Colonic mucosa (tissue), 4 donors: ENCODE measurements around the gene RELT. TPM values are rescaled to one million over a fixed set of nuclear protein-coding genes. Genes with fewer than 3 reads are reported as not detected.

ENCODE experiments used
- DNase-seq: peaks from one replicate; pipeline ENCODE4 v3.0.0-alpha.2; 2020
- H3K27ac ChIP-seq: fragments of 200-600 bp; one replicate; pipeline ENCODE4 v1.8.0; 2021
- H3K27me3 ChIP-seq: fragments of 200-600 bp; one replicate; pipeline ENCODE4 v1.8.0; 2021
- H3K36me3 ChIP-seq: fragments of 200-600 bp; one replicate; pipeline ENCODE4 v1.8.0; 2021
- H3K4me1 ChIP-seq: fragments of 200-600 bp; one replicate; pipeline ENCODE4 v1.8.0; 2021; ENCODE audit warnings: mild to moderate bottlenecking
- H3K4me3 ChIP-seq: fragments of 200-600 bp; one replicate; pipeline ENCODE4 v1.8.0; 2021
- H3K9ac ChIP-seq, 2 donors: one replicate each; pipeline ENCODE4 v1.7.0; 2013; ENCODE audit warnings: control low read depth in 2 of 2, low read depth in 2 of 2, low read length in 2 of 2
- H3K9me3 ChIP-seq: fragments of 200-600 bp; one replicate; pipeline ENCODE4 v1.8.0; 2021
- intact Hi-C: fragments of 100-400 bp; cut with DNase I; formaldehyde crosslinking; loops from one replicate; pipeline ENCODE4 v1.14.1; 2022
- total RNA-seq, 2 donors: library from RNA; stranded (reverse); fragmentation: NEBNext Ultra II Directional in 1 of 2; extraction: Animal tissue kit (Norgen Biotek cat#: 25700) in 1 of 2; gene quantifications; one replicate each; pipeline ENCODE4 v1.2.1, GENCODE V29; 2021
- TF ChIP-seq, protein P1 (sequence below): fragments of 200-600 bp; IDR thresholded peaks from one replicate; pipeline ENCODE4 v1.8.0; 2022; ENCODE audit warnings: antibody characterized with exemption, mild to moderate bottlenecking
- donor health status: healthy.
- donor health status: DM: no; HTN: no; CAD: no.
- donor health status: DM: no; HTN: no; CAD: no.

RELT gene
- total RNA-seq, 2 donors from 2014 or later = 4.0 to 7.1 TPM

DNA sequence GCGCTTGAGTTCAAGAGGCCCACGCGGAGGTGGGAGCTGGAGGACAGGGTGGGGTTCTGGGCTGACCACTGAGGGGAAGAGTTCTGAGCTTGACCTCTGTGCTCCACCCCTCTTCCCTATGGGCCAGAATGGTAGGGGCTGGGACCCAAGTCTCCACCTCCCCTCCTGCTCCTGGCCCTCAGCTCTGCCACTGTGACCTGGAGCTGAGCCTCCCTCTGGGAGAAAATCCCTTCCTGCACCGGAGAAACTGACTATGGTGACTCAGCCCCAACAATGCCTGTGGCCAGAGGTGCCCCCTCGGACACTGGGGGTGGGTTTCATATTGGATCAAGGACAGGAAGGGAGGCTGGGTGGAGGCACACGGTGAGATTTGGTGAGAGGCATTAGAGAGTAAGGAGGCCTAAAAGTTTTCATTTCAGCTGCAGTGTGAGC, 23.0 kb downstream of the RELT start:
- H3K27ac ChIP-seq = no peak overlapping the region
- intact Hi-C loops = loop anchor here (10.0 kb wide), 1 partner anchor 104 kb away; no protein-coding TSS in a partner anchor
- DNase-seq = no peak
- TF ChIP-seq, protein P1, sequence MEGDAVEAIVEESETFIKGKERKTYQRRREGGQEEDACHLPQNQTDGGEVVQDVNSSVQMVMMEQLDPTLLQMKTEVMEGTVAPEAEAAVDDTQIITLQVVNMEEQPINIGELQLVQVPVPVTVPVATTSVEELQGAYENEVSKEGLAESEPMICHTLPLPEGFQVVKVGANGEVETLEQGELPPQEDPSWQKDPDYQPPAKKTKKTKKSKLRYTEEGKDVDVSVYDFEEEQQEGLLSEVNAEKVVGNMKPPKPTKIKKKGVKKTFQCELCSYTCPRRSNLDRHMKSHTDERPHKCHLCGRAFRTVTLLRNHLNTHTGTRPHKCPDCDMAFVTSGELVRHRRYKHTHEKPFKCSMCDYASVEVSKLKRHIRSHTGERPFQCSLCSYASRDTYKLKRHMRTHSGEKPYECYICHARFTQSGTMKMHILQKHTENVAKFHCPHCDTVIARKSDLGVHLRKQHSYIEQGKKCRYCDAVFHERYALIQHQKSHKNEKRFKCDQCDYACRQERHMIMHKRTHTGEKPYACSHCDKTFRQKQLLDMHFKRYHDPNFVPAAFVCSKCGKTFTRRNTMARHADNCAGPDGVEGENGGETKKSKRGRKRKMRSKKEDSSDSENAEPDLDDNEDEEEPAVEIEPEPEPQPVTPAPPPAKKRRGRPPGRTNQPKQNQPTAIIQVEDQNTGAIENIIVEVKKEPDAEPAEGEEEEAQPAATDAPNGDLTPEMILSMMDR = no peak
- no peaks in the 10 kb centered on the region for H3K9me3 ChIP-seq
- no peaks in the 10 kb centered on the region for H3K36me3 ChIP-seq
- no peaks in the 10 kb centered on the region for H3K4me1 ChIP-seq
- H3K27me3 ChIP-seq = no peaks in the 10 kb centered on the region
- H3K9ac ChIP-seq = no peak overlapping the region
- no peak overlapping the region for H3K4me3 ChIP-seq

DNA sequence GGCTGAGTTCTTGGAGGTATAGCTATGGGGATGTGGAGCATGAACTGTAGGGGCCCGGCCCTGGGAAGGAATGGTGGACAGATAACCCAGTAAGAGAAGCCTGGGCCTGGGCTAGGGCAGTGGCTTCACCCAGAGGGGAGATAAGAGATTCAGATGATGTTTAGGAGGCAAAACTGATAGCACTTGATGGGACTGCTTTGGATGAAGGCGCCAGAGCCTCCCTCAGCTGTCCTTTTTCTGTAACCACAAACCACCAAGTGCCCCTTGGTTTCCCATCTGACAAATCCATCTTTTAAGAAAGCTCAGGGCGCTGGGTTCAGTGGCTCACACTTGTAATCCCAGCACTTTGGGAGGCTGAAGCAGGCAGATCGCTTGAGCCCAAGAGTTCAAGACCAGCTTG, 23.4 kb downstream of the RELT start:
- Histone ChIP-seq H3K27me3 (no peaks in the 10 kb centered on the region), H3K27ac (no peak overlapping the region), H3K36me3 (no peaks in the 10 kb centered on the region), H3K4me1 (no peaks in the 10 kb centered on the region), H3K9me3 (no peaks in the 10 kb centered on the region), H3K4me3 (no peak overlapping the region), H3K9ac (no peak overlapping the region)
- TF ChIP-seq, protein P1 = no peak
- no peak for DNase-seq
- intact Hi-C loops = loop anchor here (2.0 to 10.0 kb wide), 2 partner anchors 105 to 261 kb away; no protein-coding TSS in a partner anchor

DNA sequence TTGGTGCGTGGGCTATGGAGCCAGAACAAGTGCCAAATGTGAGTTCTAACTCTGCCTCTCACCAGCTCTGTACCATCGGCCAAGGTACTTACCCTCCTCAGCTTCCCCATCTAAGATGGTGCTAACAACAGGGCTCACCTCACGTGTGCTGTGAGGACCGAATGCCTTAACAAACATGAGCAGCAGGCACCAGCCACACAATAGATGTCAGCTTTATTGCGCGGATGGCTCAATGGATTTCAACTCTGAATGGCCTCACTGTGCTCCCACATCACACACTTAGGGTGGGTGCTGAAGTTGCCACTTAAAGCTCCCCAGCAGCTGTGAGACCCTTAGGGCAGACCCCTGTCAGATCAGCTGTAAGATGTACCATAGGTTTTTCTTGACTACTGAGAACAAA, 24.1 kb downstream of the RELT start:
- intact Hi-C loops = loop anchor here (2.0 kb wide), 1 partner anchor 261 kb away; no protein-coding TSS in a partner anchor
- Histone ChIP-seq H3K4me1 (no peaks in the 10 kb centered on the region), H3K9ac (no peak overlapping the region), H3K4me3 (no peak overlapping the region), H3K9me3 (no peaks in the 10 kb centered on the region), H3K27me3 (no peaks in the 10 kb centered on the region), H3K36me3 (no peaks in the 10 kb centered on the region), H3K27ac (no peak overlapping the region)
- TF ChIP-seq, protein P1 = no peak
- no peak for DNase-seq

DNA sequence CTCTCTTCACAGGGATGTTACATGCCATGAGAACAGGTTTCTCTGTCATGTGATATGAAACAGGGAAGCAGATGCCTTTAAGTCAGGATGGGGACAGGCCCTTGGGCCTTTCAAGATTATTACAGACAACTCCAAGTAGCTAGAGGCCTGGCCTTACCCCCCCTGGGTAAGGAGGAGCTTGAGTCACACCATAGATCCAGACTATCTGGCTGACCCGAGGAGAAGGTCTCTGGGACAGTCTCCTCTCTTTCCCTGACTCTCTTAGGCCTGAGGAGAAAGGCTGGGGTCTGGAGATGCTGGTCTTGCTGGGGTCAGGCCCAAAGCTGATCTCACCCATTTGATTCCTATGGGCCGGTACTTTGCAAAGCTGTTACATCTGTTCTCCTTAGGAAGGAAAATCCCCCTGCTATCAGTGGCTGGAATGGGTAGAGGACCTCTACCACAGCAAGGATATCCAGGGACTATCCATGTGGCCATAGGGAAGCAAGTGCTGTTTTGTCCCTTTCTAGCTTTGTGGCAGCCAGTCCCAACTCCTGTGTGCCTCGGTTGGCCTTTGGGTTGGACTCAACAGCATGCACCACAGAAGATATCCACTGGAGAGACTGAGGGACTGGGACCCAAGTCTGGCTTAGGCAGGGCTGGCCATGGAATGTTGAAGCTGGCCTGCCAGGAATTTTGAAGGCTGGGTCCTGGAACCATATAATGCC, 25.2 kb downstream of the RELT start:
- TF ChIP-seq, protein P1 = no peak
- H3K4me3 ChIP-seq = no peak overlapping the region
- no peaks in the 10 kb centered on the region for H3K27me3 ChIP-seq
- no peak overlapping the region for H3K9ac ChIP-seq
- H3K4me1 ChIP-seq = no peaks in the 10 kb centered on the region
- H3K27ac ChIP-seq = no peak overlapping the region
- H3K9me3 ChIP-seq = no peaks in the 10 kb centered on the region
- intact Hi-C loops = loop anchor here (2.0 kb wide), 1 partner anchor 259 kb away; no protein-coding TSS in a partner anchor
- no peaks in the 10 kb centered on the region for H3K36me3 ChIP-seq
- no peak for DNase-seq

DNA sequence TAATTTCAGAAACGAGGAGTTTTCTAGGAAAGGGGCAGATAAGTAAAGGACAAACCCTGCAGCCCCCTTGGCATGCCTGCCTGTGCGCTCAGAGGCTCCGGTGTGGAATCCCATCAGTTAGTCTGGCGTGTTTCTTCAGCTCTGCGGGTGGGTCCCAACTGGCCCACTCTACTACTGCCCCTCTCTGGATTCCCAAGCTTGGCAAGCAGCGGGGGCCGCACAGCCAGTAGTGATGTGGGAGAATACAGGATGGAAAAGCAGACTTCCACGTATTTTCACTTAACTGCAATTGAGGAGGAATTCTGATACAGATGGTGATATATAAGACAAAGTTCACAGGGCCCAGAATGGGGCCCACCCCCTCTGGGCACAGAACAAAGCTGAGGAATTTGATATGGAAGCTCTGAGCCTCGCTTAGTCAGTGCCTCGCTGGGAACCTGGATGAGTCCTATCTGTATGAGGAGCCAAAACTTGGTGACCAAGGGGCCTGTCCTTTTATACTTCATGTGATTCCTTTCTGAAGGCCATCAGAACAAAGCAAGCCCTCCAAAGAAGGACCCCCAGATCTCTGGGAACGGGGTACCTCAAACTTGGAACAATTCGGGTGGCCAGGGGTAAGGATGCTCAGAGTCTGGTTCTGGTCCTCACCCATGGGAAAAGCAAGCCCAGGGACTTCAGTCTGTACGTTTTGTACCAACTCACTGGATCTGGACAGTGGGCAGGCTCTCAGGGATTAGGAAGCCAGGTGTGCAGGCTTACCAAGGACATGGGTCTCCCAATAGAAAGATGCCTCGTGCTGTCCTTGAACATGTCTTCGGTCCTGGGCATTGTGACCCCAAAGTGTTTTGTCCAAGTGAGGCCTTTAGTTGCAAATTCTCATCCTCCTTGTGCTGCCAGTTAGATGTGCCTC, 26.0 kb downstream of the RELT start:
- intact Hi-C loops = loop anchor here (2.0 kb wide), 1 partner anchor 259 kb away; no protein-coding TSS in a partner anchor
- no peak for DNase-seq
- no peaks in the 10 kb centered on the region for H3K27me3 ChIP-seq
- H3K9ac ChIP-seq = no peak overlapping the region
- no peak overlapping the region for H3K27ac ChIP-seq
- H3K4me3 ChIP-seq = no peak overlapping the region
- no peaks in the 10 kb centered on the region for H3K36me3 ChIP-seq
- H3K4me1 ChIP-seq = no peaks in the 10 kb centered on the region
- no peaks in the 10 kb centered on the region for H3K9me3 ChIP-seq
- TF ChIP-seq, protein P1 = no peak
